GM10248 (cell line): ENCODE measurements around the gene CADM1.
A peak's percentile ranks its signal among the peaks of the same experiment; 100 is the strongest.

ENCODE experiments used
- CTCF ChIA-PET: fragments of 300-600 bp; sonication (Branson Sonifier 250); formaldehyde crosslinking; extraction: SDS; loops from one replicate; lab custom pipeline; 2021; ENCODE audit warnings: antibody characterized with exemption; lab: Yijun Ruan, JAX
- POLR2A ChIA-PET: fragments of 350-650 bp; sonication (Branson Sonifier 250); formaldehyde crosslinking; extraction: SDS; loops from one replicate; lab custom pipeline; 2020; ENCODE audit warnings: antibody characterized with exemption; lab: Yijun Ruan, JAX
- DNase-seq: peaks from one replicate; pipeline ENCODE4 v3.0.0; 2012; ENCODE audit errors: extremely low spot score
- CTCF ChIP-seq: IDR thresholded peaks from 2 replicates; pipeline ENCODE4 v1.5.1; 2012; ENCODE audit warnings: mild to moderate bottlenecking, low read depth; ENCODE audit errors: extremely low read depth, missing control alignments, control extremely low read depth

The CADM1 gene

GRCh38 chr11:115503083-115503885 is 931 bp downstream of the CADM1 start:
- CTCF ChIA-PET = interaction anchor here (0.9 to 1.0 kb wide), 3 partner anchors 163 to 171 kb away, joined by 3 to 7 read pairs (median 3); no protein-coding TSS in a partner anchor
- TF ChIP-seq CTCF = no peak
- peak; percentile 46 for DNase-seq
- POLR2A ChIA-PET = interaction anchor here (0.6 kb wide), 1 partner anchor 34 kb away, joined by 6 read pairs; no protein-coding TSS in a partner anchor

GRCh38 chr11:115502636-115503082 is 1.6 kb downstream of the CADM1 start:
- no peak for TF ChIP-seq CTCF
- no peak for DNase-seq
- POLR2A ChIA-PET = interaction anchor here (0.6 kb wide), 1 partner anchor 33 kb away, joined by 6 read pairs; no protein-coding TSS in a partner anchor
- CTCF ChIA-PET = interaction anchor here (0.9 to 1.0 kb wide), 3 partner anchors 163 to 171 kb away, joined by 3 to 7 read pairs (median 3); no protein-coding TSS in a partner anchor

GRCh38 chr11:115501893-115502589 is 2.2 kb downstream of the CADM1 start:
- peak; percentile 10 for DNase-seq
- POLR2A ChIA-PET = interaction anchor here (0.6 kb wide), 1 partner anchor 892 kb away, joined by 4 read pairs; no protein-coding TSS in a partner anchor
- CTCF ChIA-PET = interaction anchor here (0.7 to 1.2 kb wide), 2 partner anchors 14 to 727 kb away, joined by 3 read pairs; no protein-coding TSS in a partner anchor
- TF ChIP-seq CTCF = no peak

- CTCF ChIA-PET = interaction anchor here (0.7 to 1.2 kb wide), 2 partner anchors 13 to 727 kb away, joined by 3 read pairs; no protein-coding TSS in a partner anchor
- TF ChIP-seq CTCF = no peak
- no peak for DNase-seq
- POLR2A ChIA-PET = interaction anchor here (0.6 kb wide), 1 partner anchor 893 kb away, joined by 4 read pairs; no protein-coding TSS in a partner anchor
Measured at GRCh38 chr11:115501502-115501892, 2.7 kb downstream of the CADM1 start.

GRCh38 chr11:115500547-115501501 is 3.4 kb downstream of the CADM1 start:
- POLR2A ChIA-PET = no interaction called here
- TF ChIP-seq CTCF = no peak
- DNase-seq = no peak
- CTCF ChIA-PET = interaction anchor here (1.2 kb wide), 1 partner anchor 13 kb away, joined by 3 read pairs; no protein-coding TSS in a partner anchor
